Kidney (tissue), 14 donors: Measurements from ENCODE around the gene YKT6. TPM values are rescaled to one million over a fixed set of nuclear protein-coding genes. Genes with fewer than 3 reads are reported as not detected.
"Not testable (repeated sequence)": the region's sequence is repeated elsewhere in the genome, so short reads cannot be mapped to it uniquely, and the experiment has no call there.

Source experiments
- DNase-seq, 5 donors: peaks; one replicate each; pipeline ENCODE4 v3.0.0-alpha.2; 2013 to 2020
- FAIRE-seq: peaks from 2 replicates; lab custom pipeline; 2012; peaks lifted over from hg19 to GRCh38; lab: Jason Lieb, UNC
- H3K27ac ChIP-seq, 2 donors: one replicate each; pipeline ENCODE4 v1.7.0; 2013; ENCODE audit warnings: low read depth in 2 of 2, low read length in 2 of 2, inconsistent platforms in 1 of 2
- H3K27me3 ChIP-seq: one replicate; pipeline ENCODE4 v1.7.1; 2013; ENCODE audit warnings: low read length, inconsistent platforms; ENCODE audit not compliant: control insufficient read depth, insufficient read depth
- H3K36me3 ChIP-seq, 3 donors: one replicate each; pipeline versions ENCODE4 v1.7.0 to v1.7.1; 2013; ENCODE audit warnings: low read length in 3 of 3, control low read depth in 1 of 3, inconsistent platforms in 1 of 3; ENCODE audit not compliant: insufficient read depth in 3 of 3, control insufficient read depth in 2 of 3
- H3K4me1 ChIP-seq, 3 donors: one replicate each; pipeline versions ENCODE4 v1.7.0 to v1.7.1; 2013; ENCODE audit warnings: low read length in 3 of 3, inconsistent platforms in 1 of 3, low read depth in 1 of 3; ENCODE audit not compliant: control insufficient read depth in 2 of 3, insufficient read depth in 2 of 3
- H3K4me3 ChIP-seq, 3 donors: one replicate each; pipeline versions ENCODE4 v1.7.0 to v1.8.1; 2013; ENCODE audit warnings: low read length in 3 of 3, control low read depth in 1 of 3, inconsistent platforms in 1 of 3
- H3K9ac ChIP-seq, 3 donors: one replicate each; pipeline versions ENCODE4 v1.7.0 to v1.7.1; 2013; ENCODE audit warnings: low read length in 3 of 3, control low read depth in 1 of 3, inconsistent platforms in 1 of 3
- H3K9me3 ChIP-seq, 3 donors: one replicate each; pipeline versions ENCODE4 v1.7.0 to v1.7.1; 2013; ENCODE audit warnings: low read length in 3 of 3, control low read depth in 1 of 3, inconsistent platforms in 1 of 3; ENCODE audit not compliant: control insufficient read depth in 2 of 3, insufficient read depth in 1 of 3
- intact Hi-C: fragments of 100-400 bp; cut with DNase I; formaldehyde crosslinking; loops from one replicate; pipeline ENCODE4 v1.11.1; 2022
- polyA plus RNA-seq: library from polyadenylated mRNA; stranded (reverse); fragments of 350-450 nt; fragmentation: Illumina TruSeq; extraction: RNeasy Lipid Tissue Mini Kit (QIAGEN cat#74804); gene quantifications from one replicate; pipeline ENCODE4 v1.2.3, GENCODE V29; 2014; ENCODE audit warnings: low read depth, low replicate concordance; ENCODE audit not compliant: insufficient read depth
- total RNA-seq: library from RNA; stranded (reverse); fragmentation: NEBNext Ultra II Directional; extraction: Animal tissue kit (Norgen Biotek cat#: 25700); gene quantifications from one replicate; pipeline ENCODE4 v1.2.1, GENCODE V29; 2021
- TF ChIP-seq, protein P1 (sequence below): IDR thresholded peaks from 3 replicates; pipeline ENCODE4 v1.5.1; 2012; ENCODE audit warnings: mild to moderate bottlenecking, moderate library complexity, borderline replicate concordance; ENCODE audit not compliant: insufficient read depth; ENCODE audit errors: extremely low read depth
- donor health status: control.
- donor health status: control.
- donor health status: control.
- donor health status: control.
- donor health status: control.
- donor health status: DM: yes; HTN: yes; CAD: no.
- donor health status: Normal renal cell carcinoma (clear cell type).

The YKT6 gene
- total and polyA plus RNA-seq, 2 donors from 2014 or later = 53.2 to 60.2 TPM

DNA sequence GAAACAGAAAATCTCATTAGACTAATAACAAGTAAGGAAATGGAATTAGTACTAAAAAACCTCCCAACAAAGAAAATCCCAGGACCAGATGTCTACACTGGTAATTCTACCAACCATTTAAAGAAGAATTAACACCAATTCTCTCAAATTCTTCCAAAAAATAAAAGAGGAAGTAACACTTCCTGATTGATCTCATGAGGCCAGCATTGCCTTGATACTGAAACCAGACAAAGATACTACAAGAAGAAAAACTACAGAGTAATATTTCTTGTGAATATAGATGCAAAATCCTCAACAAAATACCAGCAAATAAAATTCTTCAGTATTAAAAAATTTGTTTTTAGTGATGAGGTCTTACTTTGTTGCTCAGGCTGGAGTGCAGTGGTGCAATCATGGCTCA is 32.9 kb upstream of the YKT6 start:
- no peak for FAIRE-seq
- TF ChIP-seq, protein P1, sequence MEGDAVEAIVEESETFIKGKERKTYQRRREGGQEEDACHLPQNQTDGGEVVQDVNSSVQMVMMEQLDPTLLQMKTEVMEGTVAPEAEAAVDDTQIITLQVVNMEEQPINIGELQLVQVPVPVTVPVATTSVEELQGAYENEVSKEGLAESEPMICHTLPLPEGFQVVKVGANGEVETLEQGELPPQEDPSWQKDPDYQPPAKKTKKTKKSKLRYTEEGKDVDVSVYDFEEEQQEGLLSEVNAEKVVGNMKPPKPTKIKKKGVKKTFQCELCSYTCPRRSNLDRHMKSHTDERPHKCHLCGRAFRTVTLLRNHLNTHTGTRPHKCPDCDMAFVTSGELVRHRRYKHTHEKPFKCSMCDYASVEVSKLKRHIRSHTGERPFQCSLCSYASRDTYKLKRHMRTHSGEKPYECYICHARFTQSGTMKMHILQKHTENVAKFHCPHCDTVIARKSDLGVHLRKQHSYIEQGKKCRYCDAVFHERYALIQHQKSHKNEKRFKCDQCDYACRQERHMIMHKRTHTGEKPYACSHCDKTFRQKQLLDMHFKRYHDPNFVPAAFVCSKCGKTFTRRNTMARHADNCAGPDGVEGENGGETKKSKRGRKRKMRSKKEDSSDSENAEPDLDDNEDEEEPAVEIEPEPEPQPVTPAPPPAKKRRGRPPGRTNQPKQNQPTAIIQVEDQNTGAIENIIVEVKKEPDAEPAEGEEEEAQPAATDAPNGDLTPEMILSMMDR = no peak

DNA sequence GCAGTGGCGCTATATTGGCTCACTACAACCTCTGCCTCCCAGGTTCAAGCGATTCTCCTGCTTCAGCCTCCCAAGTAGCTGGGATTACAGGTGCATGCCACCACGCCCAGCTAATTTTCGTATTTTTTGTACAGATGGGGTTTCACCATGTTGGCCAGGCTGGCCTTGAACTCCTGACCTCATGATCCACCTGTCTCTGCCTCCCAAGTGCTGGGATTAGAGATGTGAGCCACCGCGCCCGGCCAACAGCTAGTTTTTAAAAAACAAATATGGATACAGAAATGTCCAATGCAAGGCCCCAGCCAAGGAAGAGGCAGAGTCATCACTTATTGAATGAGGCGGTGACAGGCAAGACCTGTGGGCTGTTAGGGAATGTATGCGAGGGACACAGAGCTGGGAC is 28.9 kb upstream of the YKT6 start:
- H3K27ac ChIP-seq, H3K4me1 ChIP-seq, H3K27me3 ChIP-seq, H3K9me3 ChIP-seq, DNase-seq, FAIRE-seq, H3K9ac ChIP-seq, intact Hi-C loops, H3K4me3 ChIP-seq, H3K36me3 ChIP-seq: not testable (repeated sequence)

More for the DNA sequence above, 32.9 kb upstream of the YKT6 start:
- no peak for DNase-seq
- H3K4me3 ChIP-seq = no peak overlapping the region
- no peak overlapping the region for H3K27ac ChIP-seq
- H3K9ac ChIP-seq = no peak overlapping the region
- H3K27me3 ChIP-seq = no peaks in the 10 kb centered on the region
- H3K9me3 ChIP-seq = no peaks in the 10 kb centered on the region
- no peaks in the 10 kb centered on the region for H3K36me3 ChIP-seq
- H3K4me1 ChIP-seq = no peaks in the 10 kb centered on the region
- intact Hi-C loops = no loop called here

DNA sequence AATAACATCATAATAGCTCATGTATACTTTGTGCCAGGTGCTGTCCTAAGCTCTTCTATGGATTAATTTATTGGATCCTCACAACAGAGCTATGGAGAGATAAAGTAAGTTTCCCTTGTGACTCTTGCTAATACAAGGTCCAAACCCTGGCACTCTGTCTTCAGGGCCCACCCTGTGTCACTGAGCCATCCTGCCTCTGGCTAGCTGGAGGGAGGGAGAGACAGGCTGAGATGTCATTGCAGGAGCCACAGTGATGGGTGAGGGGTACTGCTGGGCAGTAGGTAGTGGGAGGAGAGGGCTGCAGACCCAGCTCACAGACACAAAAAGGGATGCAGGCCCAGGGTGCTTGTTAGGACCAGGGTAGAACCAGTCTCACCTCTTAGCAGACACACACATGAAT is 28.4 kb upstream of the YKT6 start:
- FAIRE-seq (no peak), DNase-seq (no peak)
- H3K9ac ChIP-seq = no peak overlapping the region
- no peak overlapping the region for H3K4me3 ChIP-seq
- H3K36me3 ChIP-seq = no peaks in the 10 kb centered on the region
- TF ChIP-seq, protein P1 = no peak
- no peaks in the 10 kb centered on the region for H3K4me1 ChIP-seq
- no peak overlapping the region for H3K27ac ChIP-seq
- no peaks in the 10 kb centered on the region for H3K9me3 ChIP-seq
- no peaks in the 10 kb centered on the region for H3K27me3 ChIP-seq
- intact Hi-C loops = no loop called here

DNA sequence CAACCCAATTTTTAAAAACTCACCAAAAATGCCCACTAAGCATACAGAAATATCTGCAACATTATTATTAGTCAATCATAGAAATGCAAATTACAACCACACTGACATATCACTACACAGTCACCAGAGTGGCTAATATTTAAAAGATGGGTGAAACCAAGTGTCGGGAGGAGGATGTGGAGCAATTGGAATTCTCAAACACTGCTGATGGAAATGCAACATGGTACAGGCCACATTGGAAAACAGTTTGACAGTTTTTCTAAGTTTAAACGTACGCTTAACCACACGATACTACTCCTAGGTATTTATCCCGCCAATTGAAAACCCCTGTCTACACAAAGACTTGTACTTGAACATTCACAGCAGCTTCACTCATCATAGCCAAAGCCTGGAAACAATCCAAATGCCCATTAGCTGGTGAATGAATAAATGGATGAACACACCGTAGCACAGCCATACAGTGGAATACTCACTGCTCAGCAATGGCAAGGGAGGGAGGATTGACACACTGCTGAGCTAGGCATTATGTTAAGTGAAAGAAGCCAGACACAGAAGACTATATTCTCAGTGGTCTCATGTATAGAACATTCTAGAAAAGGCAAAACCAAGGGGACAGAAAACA is 27.9 kb upstream of the YKT6 start:
- Histone ChIP-seq H3K4me1 (no peaks in the 10 kb centered on the region), H3K9ac (no peak overlapping the region), H3K4me3 (no peak overlapping the region), H3K27ac (no peak overlapping the region), H3K36me3 (no peaks in the 10 kb centered on the region), H3K27me3 (no peaks in the 10 kb centered on the region), H3K9me3 (no peaks in the 10 kb centered on the region)
- DNase-seq = no peak
- intact Hi-C loops = no loop called here
- FAIRE-seq = no peak
- TF ChIP-seq, protein P1 = no peak
